Activated CD8-positive, alpha-beta memory T cell treated with anti-CD3 and anti-CD28 coated beads for 24 hours (primary cell): ENCODE data around the gene CTF1.

ENCODE experiments used
- DNase-seq: peaks from one replicate; pipeline ENCODE4 v3.0.0-alpha.2; 2020

Gene CTF1

DNA sequence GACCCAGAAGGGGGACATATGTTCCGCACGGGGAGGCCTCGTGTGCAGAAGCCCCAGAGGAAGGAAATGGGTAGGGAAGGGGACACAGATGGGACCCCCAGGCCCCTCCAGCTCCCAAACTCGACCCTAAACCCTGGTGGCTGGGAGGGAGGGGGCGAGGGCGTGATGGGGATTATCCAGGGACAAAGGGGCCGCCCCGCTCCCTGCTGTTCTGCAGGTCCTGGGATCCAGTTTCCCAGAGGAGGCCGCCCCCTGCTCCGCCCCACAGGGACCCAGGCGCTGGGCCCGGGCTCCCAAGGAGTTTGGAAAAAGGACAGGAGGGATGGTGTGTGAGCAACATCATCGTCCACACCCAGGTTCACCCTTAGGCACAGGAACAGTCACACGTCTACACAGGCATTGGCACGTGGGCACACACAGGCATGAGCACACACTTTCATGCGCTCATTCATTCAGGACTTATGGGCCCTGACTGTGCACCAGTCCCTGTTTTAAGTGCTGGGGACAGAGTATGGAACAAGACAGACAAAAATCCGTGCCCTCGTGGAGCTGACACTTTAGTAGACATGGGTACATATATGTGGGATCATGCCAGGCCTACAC is 14.1 kb downstream of the CTF1 start:
- no peak for DNase-seq

DNA sequence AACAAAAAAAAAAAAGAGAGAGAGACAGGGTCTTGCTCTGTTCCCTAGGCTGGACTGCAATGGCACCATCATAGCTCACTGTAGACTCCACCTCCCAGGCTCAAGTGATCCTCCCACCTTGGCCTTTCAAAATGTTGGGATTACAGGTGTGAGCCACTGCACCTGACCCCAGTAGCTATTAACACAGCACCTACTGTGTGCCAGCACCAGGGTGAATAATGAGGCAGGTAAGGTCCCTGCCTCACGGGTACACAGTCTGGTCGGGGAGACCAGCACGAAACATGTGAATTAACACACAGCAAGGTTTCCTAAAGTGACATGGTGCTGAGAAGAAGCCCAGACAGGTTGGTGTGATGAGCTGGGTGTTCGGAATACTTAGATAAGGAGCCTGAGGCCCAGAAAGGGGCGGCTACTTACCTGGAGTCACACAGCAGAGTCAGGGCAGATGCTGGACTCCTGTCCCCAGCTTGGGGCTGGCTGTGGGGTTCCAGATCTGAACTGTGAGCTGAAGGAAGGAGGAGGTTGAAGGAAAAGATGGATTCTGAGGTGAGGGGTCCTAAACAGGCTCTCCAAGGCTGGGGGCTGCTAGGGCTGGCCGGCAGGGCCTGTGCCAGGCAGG is 16.5 kb downstream of the CTF1 start:
- DNase-seq, result no peak

DNA sequence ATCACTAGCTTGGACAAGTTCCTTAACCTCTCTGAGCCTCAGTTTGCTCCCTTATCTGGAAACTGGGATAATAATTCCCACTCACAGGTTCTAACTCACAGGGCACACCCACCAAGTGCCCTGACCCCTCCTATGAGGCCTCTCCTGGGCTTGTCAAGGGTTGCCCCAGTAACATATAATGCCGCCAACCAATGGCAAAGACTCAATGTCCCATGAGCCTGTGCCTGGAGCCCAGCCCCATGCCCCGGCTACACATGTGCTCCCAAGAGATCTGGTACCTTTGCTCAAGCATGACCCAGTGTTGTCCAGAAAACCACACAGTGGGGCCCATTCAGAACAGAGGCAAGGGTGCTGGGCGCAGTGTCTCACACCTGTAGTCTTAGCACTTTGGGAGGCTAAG is 18.4 kb downstream of the CTF1 start:
- no peak for DNase-seq

DNA sequence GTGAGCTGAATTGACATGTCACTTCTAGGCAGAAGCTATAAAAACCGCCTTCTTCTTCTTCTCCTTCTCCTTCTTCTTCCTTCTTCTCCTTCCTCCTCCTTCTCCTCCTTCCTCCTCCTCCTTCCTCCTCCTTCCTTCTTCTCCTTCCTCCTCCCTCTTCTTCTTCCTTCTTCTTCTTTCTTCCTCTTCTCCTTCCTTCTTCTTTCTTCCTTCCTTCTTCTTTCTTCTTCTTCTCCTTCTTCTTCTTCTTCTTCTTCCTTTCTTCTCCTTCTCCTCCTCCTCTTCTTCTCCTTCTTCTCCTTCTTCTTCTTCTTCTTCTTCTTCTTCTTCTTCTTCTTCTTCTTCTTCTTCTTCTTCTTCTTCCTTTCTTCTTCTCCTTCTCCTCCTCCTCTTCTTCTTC is 22.2 kb downstream of the CTF1 start:
- DNase-seq, result no peak

DNA sequence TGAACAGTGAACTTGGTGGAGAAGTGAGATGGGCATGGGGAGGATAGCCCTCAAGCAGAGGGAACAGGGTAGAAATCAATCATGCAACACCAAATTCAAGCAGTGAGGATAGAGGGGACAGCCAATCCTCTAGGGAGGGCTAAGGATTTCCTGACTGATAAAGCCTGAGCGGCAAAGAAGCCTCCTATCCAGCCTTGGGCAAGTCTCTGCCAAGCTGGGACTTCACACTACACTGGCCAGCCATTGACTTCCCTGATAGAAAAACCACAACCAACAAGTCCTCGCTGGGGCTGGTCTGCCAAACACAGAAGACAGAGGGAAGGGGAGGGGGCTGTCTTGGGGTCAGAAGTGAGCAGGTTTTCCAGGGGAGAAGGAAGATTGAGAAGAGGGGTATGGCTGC is 24.5 kb downstream of the CTF1 start:
- DNase-seq, result no peak

DNA sequence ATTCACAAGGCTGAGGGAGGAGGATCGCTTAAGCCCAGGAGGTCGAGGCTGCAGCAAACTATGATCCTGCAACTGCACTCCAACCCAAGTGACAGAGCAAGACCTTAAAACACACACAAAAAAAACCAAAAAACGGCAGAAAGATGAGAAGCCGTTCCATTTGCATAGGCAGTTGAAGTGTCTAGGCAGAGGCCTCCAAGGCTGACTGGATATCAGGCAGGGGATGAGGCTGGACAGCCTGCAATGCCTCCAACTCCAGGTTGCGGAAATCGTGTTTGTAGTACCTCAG is 25.0 kb downstream of the CTF1 start:
- DNase-seq, result no peak

DNA sequence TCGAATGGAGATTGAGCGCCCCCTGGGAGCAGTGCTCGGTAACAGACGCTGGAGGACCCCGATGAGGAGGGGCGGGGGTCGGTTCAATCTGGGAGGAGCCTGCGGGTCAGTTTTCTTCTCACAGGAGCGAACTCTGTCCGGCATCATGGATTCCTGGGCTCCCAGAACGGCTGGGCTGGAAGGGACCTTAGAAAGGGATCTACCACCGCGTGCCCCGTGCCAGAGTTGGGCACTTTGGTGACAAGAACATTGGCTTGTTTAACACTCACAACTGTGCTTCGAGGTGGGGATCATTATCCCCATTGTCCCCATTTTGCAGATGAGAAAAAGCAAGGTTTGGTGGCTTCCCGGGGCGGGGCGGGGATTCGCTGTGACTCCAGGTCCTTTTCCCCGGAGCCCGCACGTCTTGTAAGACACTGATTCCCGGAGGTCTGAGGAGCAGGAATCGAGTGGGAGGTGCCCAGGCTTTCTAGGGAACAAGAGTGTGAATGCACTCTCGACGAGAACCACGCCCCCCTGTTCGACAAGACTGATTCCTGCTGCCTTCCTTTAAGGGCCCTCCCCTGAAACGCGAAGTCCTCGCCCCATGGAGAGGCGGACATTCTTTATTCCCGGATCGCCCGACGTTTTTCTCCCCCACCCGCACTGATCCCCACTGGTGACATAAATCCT is 25.5 kb downstream of the CTF1 start:
- peak; percentile 93 for DNase-seq

DNA sequence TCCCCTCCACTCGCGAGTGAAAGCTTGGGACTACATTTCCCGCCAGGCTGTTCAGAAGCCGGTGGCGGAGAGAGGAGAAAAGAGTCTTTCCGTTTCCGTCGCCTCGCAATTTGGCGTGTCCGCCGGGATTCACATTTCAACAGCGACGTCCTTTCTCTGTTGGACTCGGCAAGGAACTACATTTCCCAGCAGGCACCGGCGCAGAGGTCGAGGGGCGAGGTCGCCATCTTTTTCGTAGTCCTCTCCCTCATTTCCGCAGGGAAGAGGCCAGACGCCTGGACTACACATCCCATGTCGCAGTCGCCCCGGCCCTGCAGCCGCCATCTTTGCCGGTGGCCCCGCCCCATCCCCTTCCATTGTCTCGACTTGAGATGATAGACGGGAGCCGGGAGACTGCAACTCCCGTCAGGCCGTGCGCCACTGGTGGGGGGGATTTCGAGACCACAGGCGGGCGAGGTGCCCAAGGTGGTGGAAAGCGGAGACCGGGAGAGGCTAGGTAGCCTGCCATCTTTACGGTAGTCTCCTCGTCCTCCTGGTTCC is 26.1 kb downstream of the CTF1 start:
- DNase-seq, result peak; percentile 99

DNA sequence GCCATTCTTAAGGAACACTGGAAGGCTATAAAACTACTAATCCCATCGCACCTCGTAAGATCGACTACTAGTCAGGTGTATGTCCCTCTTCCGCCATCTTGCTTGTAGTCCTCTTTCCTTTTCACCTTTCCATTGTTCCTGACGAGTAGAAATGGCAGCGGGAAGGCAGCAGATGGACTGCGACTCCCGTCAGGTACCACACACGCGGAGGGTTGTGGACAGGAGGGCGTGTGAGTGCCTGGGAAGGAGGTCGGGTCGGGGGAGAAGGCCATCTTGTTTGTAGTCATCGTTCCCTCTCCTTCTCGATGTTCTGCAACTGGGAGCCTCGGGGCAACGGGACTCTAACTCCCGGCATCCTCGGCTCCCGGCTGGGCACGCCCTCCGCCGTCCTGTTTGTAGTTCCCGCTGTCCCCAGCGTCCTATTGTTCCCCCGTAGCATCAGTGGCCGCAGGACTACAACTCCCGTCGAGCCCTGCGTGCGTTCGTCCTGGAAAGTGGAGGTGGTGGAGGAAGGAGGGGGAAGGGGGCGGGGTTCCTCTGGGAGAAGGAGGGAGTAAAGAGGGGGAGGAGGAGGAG is 26.6 kb downstream of the CTF1 start:
- DNase-seq, result peak; percentile 95

DNA sequence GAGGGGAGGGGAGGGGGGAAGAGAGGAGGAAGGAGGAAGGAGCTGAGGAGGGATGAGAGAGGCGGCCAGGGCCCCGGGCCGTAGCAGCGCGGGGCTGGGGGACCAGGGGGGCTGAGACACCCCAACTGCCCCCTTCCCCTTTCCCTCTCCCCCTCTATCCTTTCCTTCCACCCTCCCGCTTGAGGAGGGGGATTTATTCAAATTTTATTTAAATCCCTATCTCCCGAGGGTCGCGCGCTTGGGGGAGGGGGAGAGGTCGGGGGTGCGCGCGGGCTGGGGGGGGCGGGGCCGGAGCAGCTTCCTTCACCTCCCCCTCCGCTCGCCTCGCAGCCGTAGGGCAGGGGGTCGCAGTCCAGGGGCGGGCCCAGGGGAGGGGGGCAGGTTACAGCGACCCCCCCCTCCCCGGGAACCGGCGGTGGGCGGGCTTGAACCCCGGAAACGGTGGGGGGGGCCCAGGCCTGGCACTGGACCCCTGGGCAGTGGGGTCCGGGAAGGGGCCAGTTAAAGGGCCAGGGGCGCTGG is 27.2 kb downstream of the CTF1 start, which contains the start of gene FBXL19:
FBXL19 (plus strand) TSS at position 19 of the 522 bp plus-strand sequence. CDS start 2,183 bp downstream, outside the sequence.
- DNase-seq, result no peak

DNA sequence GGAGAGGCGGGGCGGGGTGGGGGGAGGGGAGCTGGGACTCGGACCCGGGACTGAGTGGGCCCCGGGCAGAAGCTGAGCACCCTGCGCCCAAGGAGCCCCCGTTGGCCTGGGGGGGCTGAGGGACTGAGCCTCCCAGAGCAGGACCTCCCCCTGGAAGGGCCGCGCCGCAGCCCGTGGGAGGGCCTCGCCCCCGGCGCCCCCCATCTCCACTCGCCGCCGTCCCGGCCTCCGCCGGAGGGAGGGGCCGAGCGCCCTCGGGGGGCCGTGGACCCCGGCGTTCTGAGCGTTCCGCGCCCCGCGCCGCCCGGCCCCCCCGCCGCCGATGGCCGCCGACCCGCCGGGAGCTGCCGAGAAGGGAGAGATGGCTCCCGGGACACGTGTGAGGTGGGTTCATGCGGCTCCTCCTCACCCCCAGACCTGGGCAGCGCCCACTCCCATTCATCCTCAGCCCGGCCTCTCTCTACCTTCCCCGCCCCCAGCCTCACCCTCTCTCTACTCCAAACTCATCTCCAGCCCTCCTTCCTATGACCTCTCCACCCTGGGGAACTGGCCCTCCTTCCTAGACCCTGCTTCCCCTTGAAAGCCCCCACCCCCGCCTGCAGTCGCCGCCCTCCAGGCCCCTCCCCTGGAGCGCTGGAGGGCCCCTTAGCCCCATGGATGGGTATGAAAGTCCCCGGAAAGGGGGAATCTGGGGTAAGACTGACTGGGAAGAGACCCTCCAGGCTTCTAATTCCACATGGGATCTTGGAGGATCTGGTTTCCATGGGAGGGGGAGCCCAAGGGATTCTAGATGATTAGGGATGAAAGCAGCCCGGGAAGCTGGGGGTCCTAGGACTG is 27.9 kb downstream of the CTF1 start:
- DNase-seq, result no peak

DNA sequence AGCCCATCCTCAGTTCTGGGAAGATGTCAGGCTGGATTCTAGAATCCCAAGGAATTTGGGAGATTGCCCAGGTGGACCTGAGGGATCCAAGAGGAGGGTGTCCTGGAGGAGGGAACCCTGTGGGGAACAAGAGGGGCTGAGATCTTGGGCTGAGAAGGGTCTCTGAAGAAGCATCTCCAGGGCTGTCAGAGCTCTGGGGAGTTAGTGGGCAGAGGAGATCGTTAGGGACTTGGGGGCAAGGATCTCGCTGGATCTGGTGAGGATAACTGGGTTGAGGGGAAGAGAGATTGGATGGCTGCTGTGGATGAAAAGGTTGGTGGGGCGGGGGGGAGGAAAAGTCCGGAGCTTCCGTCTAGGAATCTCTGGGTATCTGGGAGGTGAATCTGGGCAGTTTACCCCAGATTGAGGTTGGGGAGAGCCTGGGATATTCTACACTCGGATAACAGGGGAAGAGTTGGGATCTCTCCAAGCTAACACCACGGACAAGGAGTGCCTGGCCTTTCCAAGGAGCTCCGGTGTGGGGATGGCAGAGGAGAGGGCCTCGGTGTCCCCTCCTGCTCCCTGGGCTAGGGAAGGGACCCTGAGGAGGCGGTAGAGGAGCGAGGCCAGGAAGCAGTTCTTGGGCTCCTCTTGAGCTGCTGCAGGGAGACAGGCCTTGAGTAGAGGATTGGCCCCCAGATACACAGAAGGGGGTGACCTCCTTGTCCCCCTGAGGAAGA is 28.7 kb downstream of the CTF1 start:
- DNase-seq, result no peak

DNA sequence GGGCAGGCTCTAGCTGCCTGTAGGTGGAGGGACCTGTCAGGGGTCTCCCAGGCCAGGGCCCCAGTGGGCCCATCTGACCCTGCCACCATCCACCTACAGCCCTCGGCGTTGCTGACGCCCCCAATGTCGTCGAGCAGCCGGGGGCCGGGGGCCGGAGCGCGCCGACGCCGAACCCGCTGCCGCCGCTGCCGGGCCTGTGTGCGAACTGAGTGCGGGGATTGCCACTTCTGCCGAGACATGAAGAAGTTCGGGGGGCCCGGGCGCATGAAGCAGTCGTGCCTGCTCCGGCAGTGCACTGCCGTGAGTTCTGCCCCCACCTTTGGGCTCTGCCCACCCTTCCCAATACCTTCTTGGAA is 29.2 kb downstream of the CTF1 start:
- no peak for DNase-seq

DNA sequence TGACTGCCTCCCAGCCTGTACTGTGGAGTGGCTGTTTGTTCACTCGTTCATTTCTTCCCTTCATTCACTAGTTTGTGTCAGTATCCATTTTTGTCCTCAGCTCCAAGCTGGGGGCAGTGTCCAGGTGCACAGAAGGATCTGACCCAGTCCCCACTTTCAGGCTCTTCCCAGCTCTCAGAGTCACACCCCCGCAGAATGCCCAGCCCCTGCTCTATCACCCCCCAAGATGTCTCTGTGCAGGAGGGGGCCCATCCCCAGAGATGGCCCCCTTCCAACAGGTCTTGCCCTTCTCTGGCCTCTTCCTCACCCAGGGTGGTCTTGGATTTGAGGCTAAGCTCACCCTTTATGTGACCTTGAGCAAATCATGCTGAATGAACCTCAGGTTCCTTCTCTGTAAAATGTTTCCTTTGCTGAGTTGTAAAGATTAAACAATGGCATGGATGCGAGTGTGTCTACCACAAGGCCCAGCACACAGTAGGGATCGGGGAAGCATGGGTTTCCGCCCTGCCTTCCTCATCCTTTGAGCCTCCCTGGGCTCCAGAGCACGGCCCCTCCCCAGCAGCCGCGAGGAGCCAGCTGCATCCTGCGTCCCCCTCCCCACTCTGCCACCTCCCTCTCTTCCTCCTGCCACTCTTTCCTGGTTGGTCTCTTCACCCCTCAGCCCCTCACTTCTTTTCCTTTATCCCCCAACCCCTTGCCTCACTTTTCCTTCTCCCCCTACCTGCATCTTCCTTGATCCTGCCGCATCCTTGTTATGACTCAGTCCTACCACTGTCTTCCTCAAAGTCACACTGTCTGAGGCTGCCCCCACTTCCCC is 29.8 kb downstream of the CTF1 start:
- DNase-seq, result no peak

DNA sequence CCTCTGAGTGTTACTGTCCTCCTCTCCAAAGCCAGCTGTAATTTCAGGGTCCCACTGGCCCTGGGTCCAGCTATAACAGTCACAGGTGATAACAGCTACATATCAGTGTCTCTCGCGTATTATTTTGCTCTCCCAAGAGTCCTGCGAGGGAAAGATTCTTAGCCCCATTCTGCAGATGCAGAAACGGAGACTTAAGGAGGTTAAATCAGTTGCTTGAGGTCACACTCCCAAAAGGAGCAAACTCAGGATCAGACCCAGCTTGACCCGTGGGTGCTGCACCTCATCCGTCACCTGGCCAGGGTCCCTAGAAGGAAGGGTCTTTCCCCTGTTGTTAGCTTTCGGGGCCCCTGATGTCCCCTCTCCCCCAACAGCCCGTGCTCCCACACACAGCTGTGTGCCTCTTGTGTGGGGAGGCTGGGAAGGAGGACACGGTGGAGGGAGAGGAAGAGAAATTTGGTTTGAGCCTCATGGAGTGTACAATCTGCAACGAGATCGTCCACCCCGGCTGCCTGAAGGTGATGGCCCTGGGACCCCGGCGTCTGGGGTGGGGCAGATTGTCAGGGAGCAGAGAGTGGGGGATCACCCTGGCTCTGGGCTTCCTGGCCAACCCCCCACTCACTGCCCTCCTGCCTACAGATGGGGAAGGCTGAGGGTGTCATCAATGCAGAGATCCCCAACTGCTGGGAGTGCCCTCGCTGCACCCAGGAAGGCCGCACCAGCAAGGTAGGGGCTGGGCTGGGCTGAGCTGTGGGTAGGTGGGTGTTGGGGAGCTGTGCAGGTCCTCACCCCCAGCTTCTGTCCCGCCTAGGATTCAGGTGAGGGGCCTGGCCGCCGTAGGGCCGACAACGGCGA is 30.7 kb downstream of the CTF1 start:
- DNase-seq, result no peak

DNA sequence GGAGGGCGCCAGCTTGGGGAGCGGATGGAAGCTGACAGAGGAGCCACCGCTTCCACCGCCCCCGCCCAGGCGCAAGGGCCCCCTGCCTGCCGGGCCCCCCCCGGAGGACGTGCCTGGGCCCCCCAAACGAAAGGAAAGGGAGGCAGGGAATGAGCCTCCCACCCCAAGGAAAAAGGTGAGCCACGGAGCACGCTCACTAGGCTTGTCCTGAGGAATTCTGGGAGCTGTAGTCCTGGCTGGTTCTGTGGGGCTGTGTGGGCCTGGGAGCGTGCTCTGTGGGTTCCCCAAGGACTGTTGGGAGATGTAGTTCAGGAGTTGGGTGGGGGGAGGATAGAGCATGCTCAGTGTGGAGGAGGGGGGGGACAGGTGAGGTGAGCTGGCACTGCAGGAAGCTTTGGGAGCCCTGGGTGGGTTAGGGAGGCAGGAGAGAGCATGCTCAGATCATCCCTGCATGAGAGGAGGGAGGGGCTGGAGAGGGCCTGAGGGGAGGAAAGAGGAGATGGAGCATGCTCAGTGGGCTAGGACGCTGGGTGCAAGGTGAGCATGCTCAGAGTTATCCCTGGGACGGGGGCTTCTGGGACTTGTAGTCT is 31.5 kb downstream of the CTF1 start:
- peak; percentile 68 for DNase-seq

DNA sequence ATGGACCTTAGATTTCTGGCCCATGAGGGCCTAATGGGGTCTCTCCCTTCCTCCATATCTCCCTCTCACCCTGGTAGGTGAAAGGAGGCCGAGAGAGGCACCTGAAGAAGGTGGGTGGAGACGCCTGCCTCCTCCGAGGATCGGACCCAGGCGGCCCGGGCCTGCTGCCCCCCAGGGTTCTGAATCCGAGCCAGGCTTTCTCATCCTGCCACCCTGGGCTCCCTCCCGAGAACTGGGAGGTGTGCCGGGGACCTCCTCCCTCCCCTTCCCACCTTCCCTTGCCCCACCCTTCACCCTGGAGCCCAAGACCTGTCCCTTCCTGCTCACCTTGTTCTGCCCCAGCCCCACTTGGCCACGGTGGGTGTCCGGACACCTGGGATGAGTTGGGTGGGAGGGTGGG is 32.0 kb downstream of the CTF1 start:
- DNase-seq, result no peak

DNA sequence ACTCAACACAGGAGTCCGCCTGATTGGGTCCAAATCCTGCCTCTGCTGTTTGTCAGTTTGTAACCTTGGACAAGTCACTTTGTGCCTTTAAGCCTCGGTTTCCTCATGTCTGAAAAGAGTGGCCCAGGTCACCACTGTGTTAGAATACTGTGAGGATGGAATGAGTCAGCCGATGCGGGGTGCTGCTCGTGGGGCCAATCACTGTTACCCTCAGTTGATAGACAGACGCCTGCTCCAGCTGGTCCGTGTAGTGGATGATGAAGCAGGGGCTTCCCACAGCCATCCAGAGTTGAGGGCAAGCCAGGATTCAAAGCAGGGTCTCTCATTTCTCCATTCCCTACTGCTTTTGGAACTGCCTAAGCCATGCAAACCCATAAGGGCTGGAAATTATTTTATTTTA is 32.8 kb downstream of the CTF1 start:
- no peak for DNase-seq

DNA sequence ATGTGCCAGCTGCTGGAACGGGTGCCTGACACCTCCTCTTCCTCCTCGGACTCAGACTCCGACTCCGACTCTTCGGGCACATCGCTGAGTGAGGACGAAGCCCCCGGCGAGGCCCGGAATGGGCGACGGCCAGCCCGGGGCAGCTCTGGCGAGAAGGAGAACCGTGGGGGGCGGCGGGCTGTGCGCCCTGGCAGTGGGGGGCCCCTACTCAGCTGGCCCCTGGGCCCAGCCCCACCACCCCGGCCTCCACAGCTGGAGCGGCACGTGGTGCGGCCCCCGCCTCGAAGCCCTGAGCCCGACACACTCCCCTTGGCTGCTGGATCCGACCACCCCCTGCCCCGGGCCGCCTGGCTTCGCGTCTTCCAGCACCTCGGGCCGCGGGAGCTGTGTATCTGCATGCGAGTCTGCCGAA is 33.8 kb downstream of the CTF1 start:
- no peak for DNase-seq

DNA sequence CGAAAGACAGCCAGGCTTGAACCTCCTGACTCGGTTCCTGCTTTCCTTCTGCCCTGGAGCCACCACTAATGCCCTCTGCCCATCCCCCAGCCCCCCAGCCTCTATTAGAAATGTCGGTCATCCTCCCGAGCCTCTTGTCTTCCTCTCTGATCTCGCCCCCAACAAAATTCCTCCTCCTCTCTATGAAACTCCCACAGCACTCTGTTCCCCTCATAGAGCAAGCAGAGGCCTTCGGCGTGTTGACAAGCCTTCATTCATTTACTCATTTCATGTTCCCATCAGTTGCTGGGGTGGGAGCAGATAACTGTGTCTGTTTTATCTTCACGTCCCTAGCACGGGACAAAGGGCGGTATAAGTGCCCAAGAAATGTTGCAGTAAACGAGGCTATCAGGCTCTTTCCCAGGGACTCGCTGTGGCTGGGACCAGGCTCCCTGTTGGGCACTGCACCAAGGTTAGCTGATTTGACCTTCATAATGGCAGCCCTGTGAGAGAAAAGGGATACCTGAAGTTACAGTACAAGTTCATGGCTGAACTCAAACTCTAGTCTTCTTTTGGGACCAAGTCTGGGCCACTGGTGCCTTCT is 34.7 kb downstream of the CTF1 start:
- no peak for DNase-seq
